Measurements from ENCODE around the gene VAC14. TPM values are rescaled to one million over a fixed set of nuclear protein-coding genes. Genes with fewer than 3 reads are reported as not detected.

Gene VAC14
- total and polyA plus RNA-seq, 3 donors from 2014 or later = 41.0 to 80.5 (median 61.8) TPM

GRCh38 chr16:70656712-70657263 lies 144.2 kb downstream of the VAC14 start:
- TF ChIP-seq POLR2A (IDR thresholded peaks at IDR 0.05) = no peak
- TF ChIP-seq CTCF (IDR thresholded peaks at IDR 0.05) = no peak
- Histone ChIP-seq H3K36me3 (ENCODE audit: low read depth, missing control alignments) (no peaks in the 10 kb centered on the region), H3K27ac (no peak overlapping the region), H3K9me3 (no peaks in the 10 kb centered on the region), H3K27me3 (no peaks in the 10 kb centered on the region), H3K4me1 (peaks cover 8% of the 10 kb centered on the region), H3K4me3 (no peak overlapping the region)
- no peak for DNase-seq
- 83 to 85% methylated on average over 10 to 17 of the region's 22 CpGs for WGBS, 2 donors
- intact Hi-C loops (cut with DNase I; ENCODE audit: low total_unique reads) = loop anchor here (10.0 kb wide), 1 partner anchor 132 kb away; the partner anchor contains the start of genes COG4 and SF3B3

GRCh38 chr16:70656065-70656711 lies 144.8 kb downstream of the VAC14 start:
- Histone ChIP-seq H3K4me3 (no peak overlapping the region), H3K4me1 (peaks cover 8% of the 10 kb centered on the region), H3K27me3 (no peaks in the 10 kb centered on the region), H3K9me3 (no peaks in the 10 kb centered on the region), H3K36me3 (ENCODE audit: low read depth, missing control alignments) (no peaks in the 10 kb centered on the region), H3K27ac (no peak overlapping the region)
- 94 to 95% methylated on average over 8 of the region's 8 CpGs for WGBS, 2 donors
- no peak for TF ChIP-seq POLR2A (IDR thresholded peaks at IDR 0.05)
- no peak for TF ChIP-seq CTCF (IDR thresholded peaks at IDR 0.05)
- intact Hi-C loops (cut with DNase I; ENCODE audit: low total_unique reads) = loop anchor here (10.0 kb wide), 1 partner anchor 131 kb away; the partner anchor contains the start of genes COG4 and SF3B3
- no peak for DNase-seq

- no peaks in the 10 kb centered on the region for H3K36me3 ChIP-seq (ENCODE audit: low read depth, missing control alignments)
- H3K27me3 ChIP-seq = no peaks in the 10 kb centered on the region
- intact Hi-C loops (cut with DNase I; ENCODE audit: low total_unique reads) = loop anchor here (10.0 kb wide), 1 partner anchor 129 kb away; the partner anchor contains the start of genes COG4 and SF3B3
- no peaks in the 10 kb centered on the region for H3K9me3 ChIP-seq
- TF ChIP-seq POLR2A (IDR thresholded peaks at IDR 0.05) (no peak), CTCF (IDR thresholded peaks at IDR 0.05) (peak; percentile 92 to 98 (median 95))
- H3K27ac ChIP-seq = no peak overlapping the region
- peaks cover 8% of the 10 kb centered on the region for H3K4me1 ChIP-seq
- 33 to 46% methylated on average over 20 to 35 of the region's 35 CpGs for WGBS, 2 donors
- no peak overlapping the region for H3K4me3 ChIP-seq
- peak; percentile 89 for DNase-seq
Observed at GRCh38 chr16:70653809-70654771, 146.9 kb downstream of the VAC14 start.

DNA sequence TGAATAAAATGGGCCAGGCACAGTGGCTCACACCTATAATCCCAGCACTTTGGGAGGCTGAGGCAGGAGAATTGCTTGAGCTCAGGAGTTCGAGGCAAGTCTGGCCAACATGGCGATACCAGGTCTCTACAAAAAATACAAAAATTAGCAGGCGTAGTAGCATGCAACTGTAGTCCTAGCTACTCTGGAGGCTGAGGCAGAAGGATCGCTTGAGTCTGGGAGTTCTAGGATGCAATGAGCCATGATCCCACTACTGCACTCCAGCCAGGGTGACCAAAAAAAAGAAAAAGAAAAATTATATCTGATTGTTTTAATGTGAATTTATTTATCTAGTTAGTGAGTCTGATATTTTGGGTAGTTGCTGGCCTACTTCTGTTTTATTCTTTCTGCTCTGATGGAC lies 147.6 kb downstream of the VAC14 start:
- 86 to 88% methylated on average over 4 of the region's 4 CpGs for WGBS, 2 donors
- intact Hi-C loops (cut with DNase I; ENCODE audit: low total_unique reads) = loop anchor here (10.0 kb wide), 1 partner anchor 129 kb away; the partner anchor contains the start of genes COG4 and SF3B3
- peaks cover 8% of the 10 kb centered on the region for H3K4me1 ChIP-seq
- H3K9me3 ChIP-seq = no peaks in the 10 kb centered on the region
- no peaks in the 10 kb centered on the region for H3K36me3 ChIP-seq (ENCODE audit: low read depth, missing control alignments)
- no peaks in the 10 kb centered on the region for H3K27me3 ChIP-seq
- DNase-seq = no peak
- no peak overlapping the region for H3K27ac ChIP-seq
- TF ChIP-seq POLR2A (IDR thresholded peaks at IDR 0.05) = no peak
- TF ChIP-seq CTCF (IDR thresholded peaks at IDR 0.05) = no peak
- no peak overlapping the region for H3K4me3 ChIP-seq
